Raji (cell line): Measurements from ENCODE around the gene TUBB3.

ENCODE experiments used
- POLR2A ChIP-seq: IDR thresholded peaks from 2 replicates; pipeline ENCODE4 v1.6.1; 2011; ENCODE audit warnings: low read depth, low read length, control low read depth; ENCODE audit not compliant: insufficient read depth

Gene TUBB3

DNA sequence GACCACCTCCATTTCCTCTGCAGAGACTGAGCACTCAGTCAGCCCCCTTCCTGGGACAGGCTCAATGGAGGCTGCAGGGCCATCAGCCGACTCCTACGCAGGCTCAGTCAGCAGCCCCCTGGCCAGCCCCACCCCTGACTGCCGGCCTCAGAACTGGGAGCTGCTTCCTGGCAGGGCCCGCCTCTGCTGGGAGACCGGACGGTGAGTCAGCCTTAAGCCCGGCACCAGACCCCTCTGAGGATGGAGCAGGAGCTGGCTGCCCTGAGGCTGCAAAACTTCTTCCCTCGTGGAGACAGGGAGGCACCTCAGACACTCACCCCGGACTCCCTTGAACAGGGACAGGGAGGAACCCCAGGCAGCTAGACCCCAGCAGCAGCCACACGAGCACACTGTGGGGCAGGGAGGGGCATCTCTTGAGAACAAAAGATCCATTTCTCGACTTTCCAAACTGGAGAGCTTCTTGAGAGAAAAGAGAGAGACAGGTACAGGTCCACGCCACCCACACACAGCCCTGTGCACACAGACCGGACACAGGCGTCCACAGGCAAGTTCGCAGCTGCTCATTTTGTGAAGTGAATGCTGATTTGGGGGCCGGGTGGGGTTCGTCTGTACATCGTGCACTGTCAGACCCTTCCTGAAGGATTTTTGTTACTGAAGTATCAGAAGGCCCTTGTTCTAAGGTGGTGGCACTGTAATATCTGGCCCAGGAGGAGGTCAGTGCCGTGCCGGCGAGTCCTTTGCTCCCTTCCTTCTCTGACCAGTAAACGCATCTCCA lies 1.3 kb upstream of the TUBB3 start:
- no peak for TF ChIP-seq POLR2A

DNA sequence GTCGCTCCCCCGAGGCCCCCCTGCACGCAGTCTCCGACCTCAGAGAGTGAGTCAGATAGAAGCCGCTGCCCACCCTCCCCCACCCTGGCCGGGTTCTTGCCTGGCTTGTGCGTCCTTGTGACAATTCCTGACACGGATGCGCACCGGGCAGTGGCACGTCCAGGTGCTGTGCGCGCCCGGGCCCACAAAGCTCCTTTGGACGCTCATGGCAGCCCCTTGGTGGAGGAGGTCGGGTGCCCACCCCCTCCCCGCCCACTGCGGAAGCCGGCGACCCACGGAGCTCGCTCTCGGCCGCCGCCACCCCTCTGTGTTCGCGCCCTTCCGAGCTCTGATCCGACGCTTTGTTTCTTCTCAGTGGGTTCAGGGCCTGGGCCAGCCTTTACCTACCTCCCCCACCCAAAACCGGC lies 662 bp upstream of the TUBB3 start:
- no peak for TF ChIP-seq POLR2A

DNA sequence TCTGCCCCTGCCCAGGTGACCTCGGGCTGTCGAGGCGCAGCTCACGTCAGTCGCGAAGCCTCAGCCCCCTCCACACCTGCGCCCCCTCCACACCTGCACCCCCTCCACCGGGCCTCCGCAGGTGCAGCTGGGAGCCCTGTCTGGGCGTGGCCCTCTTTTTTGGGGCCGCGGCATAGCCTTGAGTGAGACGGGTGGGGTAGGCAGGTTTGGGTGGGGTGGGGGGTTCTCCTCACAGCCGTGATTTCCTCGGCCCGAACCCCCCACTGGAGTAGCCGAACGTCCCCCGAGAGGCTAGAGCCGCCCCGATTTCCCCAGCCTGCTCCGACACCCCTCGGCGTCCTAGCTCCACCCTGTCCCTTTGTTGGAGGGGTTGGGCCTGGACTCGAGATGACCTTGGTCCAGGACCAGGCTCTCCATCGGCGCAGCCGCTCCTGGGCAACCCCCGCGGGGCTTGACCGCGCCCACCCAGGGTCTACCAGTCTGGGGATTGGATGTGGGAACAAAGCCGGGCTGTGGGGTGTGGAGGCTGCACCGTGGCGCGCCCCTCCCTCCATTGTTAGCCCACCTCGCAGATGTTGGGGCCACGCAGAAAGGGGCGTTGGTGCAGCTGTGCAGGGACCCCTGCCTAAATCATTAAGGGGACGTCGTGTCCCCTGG lies 626 bp downstream of the TUBB3 start:
- TF ChIP-seq POLR2A: no peak

DNA sequence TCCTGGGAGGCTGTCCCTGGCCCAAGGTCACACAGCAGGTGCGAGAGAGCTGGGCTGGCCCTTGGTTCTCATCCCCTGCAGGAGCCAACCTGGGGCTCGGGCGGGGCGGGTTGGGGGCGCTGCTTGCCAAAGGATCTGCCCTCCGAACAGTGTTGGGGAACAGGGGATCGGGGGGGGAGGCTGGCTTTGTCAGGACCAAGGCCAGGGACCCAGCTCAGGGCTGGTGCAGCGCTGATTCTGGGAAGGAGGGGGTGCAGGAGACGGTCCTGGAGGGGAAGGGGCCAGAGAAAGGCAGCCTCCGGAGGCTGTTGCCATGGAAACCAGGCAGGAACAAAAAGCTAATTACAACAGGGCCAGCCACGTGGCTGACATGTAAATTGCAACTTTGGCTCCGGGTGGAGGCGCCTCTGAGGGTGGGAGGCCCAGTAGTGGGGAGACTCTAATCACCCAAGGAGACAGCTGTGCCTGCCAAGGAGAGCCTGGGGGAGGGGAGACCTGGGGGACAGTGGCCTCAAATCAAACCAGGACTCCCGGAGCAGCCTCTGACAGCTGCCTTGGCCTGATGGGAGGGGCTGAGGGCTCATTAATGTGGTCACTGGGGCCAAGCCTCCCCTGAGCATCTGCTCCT lies 1.3 kb downstream of the TUBB3 start:
- 0 out of 2 replicates have a peak, but pooled peaks have one; percentile 19 for TF ChIP-seq POLR2A

DNA sequence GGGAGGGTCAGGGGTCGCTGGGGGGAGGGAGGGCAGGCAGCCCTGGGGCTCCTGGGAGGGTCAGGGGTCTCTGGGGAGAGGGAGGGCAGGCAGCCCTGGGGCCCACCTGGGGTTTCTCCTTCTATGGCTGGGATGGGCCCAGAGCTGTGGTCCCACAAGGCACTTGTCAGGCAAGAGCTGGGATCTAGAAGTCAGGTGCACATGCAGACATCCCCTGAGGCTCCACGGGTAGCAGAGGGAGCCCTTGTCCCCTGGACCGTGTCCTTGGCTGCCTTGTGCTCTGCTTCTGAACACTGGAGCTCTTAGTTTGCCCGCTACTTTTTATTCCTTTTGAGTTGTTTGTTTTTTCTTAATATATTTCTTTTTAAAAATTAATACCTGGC lies 1.8 kb downstream of the TUBB3 start:
- no peak for TF ChIP-seq POLR2A

DNA sequence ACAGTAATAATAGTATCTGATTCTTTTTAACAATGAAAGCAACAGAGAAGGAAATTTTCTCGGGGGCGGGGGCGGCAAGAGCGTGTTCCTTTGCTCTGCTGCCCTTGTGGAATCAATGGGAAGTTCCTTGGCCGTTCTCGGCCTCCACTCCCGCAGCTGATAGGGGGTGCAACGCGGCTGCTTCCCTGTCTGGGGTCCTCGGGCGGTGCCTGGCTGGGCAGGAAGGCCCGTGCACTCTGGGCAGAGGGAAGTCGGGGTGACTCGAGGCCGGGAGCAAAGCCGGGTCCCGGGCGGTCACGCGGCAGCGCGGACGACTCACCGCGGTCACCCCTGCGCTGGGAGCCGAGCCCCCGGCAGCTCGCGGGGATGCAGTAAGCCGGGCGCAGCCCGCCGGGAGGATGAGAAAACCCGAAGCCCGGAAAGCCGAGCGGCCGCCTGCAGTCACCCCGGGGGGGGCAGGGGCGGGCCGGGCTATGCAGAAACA lies 2.5 kb downstream of the TUBB3 start:
- no peak for TF ChIP-seq POLR2A

DNA sequence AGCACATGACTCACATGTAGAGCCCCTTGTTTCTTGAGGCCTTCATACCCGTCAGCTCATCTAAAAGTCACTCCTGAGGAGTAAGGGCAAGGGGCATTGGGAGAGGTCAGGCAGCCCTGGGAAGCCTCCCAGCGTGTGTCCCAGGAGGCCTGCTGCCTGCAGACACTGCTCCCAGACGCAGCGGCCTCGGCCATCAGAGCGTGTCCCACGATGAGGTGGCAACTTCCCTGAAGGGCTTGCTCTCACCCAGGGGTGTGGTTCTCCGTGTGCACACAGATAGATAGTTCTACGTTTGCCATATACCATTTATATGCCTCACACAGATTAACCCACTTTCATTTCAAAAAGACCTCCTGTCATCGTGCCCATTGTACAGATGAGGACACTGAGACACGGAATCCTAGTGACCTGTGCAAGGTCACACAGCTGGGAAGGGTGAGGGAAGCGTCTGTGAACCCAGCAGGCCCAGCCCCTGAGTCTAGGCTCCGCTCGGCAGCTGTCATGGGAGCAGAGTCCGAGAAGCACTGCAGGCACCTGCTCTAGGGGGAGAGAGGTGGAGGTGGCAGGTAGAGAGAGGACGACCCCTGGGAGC lies 8.3 kb downstream of the TUBB3 start:
- TF ChIP-seq POLR2A: no peak

DNA sequence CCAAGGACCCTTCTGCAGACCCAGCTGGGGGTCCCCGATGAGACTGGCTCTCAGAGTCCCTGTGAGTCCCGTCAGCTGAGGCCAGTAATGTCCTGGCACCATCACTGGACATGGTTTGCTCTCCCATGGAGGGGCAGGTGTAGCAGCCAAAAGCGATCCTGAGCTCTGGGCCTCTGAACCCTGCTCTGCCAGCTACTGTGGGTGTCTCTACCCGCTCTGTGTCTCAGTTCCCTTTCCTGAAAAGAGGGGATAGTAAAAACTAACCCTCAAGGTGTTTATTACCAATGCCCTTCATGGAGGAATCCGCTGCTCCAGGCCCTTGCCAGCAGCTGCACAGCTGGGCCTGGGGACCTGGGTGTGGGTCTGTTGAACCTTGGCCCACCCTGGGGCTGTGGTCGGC lies 8.8 kb downstream of the TUBB3 start:
- no peak for TF ChIP-seq POLR2A

DNA sequence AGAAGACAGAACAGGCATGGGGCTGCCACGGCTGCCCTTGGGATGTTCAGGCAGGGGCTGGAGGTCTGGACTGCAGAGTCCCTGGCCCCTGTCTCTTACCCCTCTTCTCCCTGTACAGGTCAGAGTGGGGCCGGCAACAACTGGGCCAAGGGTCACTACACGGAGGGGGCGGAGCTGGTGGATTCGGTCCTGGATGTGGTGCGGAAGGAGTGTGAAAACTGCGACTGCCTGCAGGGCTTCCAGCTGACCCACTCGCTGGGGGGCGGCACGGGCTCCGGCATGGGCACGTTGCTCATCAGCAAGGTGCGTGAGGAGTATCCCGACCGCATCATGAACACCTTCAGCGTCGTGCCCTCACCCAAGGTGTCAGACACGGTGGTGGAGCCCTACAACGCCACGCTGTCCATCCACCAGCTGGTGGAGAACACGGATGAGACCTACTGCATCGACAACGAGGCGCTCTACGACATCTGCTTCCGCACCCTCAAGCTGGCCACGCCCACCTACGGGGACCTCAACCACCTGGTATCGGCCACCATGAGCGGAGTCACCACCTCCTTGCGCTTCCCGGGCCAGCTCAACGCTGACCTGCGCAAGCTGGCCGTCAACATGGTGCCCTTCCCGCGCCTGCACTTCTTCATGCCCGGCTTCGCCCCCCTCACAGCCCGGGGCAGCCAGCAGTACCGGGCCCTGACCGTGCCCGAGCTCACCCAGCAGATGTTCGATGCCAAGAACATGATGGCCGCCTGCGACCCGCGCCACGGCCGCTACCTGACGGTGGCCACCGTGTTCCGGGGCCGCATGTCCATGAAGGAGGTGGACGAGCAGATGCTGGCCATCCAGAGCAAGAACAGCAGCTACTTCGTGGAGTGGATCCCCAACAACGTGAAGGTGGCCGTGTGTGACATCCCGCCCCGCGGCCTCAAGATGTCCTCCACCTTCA lies 11.7 kb downstream of the TUBB3 start:
- TF ChIP-seq POLR2A: no peak

DNA sequence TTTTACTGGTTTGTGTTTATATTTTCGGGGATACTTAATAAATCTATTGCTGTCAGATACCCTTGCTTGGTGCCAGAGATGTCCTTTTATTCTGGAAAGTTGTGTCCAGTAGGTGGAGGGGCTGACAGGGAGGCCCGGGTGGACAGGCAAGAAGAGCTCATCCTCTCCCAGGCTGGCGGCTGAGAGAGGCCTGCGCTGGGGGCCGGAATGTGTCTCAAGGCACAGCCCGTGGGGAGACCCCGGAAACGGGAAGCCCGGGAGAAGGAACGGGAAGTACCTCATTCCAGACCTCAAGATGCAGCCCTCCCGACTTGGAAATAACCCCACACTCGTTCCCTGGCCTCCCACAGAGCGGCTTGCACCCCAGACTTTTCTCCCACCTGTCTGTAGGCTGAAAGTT lies 12.9 kb downstream of the TUBB3 start:
- no peak for TF ChIP-seq POLR2A

DNA sequence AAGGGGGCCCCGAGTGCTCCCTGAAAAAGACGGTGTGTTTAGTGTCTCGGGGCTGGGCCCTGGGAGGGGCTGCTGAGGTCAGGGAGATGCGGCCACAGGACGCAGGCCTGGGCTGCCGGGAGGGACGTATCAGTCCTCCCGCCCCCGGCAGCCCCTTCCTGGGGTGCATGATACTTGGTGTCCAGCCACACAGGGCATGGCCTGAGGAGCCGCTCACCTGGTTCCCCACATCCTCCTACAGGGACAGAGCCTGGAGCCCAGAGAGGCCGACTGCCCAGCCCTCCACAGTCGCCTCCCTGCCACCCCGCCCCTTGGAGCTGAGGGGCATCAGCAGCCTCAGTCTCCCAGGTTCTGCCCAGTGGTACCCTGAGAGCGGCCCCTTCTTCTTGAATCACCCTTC lies 13.4 kb downstream of the TUBB3 start:
- TF ChIP-seq POLR2A: no peak

DNA sequence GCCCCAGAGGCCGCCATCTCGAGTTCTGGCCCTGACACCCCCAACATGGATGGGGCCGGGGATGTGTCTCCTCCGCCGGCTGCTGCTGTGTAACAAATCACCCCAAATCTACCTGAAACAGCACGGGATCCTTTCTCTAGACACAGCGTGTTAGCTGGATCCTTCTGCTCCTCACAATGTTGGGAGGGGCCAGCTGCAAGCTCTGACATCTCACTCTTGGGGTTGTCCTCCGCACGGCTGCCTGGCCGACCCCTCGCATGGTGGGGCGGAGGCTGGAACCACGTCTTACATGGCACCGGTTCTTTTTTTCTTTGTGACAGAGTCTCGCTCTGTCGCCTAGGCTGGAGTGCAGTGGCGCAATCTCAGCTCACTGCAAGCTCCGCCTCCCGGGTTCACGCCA lies 13.8 kb downstream of the TUBB3 start:
- TF ChIP-seq POLR2A: no peak

DNA sequence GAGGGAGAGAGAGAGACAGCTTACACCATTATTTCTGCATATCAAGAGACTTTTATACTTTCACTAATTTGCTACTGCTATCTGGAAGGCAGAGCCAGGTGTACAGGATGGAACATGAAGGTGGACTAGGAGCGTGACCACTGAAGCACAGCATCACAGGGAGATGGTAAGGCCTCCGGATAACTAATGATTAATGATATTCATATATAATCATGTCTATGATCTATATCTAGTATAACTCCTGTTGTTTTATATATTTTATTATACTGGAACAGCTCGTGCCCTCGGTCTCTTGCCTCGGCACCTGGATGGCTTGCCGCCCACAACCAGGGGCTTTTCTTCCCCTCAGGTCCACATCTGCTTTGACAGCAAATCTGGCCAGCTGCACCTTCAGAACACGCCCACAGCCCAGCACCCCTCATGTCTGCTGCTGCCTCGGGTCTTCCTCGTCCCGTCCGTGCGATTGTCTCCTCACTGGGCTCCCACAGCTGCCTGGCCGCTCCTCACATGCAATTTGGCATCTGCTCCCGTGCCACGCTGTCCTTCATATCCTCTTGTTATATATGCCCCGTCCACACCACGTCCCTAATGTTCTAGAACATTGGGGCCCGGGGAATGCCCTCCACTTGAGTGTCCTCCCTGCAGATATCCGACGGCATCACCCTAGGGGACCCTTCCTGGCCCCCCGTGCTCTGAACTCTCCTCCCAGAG lies 15.2 kb downstream of the TUBB3 start:
- no peak for TF ChIP-seq POLR2A

DNA sequence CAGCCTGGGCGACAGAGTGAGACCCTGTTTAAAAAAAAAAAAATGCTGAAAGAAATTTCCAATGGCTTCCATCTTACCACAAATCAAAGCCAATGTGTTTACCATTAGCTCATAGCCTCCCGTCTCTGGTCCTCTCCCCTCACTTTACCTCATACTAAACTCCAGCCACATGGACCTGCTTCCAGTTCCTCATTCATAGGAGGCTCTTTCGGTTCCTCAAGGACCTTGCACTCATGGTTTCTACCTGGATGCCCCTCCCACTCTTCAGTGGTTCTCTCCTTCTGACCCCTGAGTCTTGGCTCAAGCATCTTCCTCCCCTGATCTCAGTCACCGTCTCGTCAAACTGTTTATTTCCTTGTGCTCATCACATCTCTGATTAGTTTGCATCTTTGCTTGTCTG lies 21.6 kb downstream of the TUBB3 start:
- TF ChIP-seq POLR2A: no peak
